AG04449 (cell line): Measurements from ENCODE around the gene IL12RB1.
"Not testable (repeated sequence)": the region's sequence is repeated elsewhere in the genome, so short reads cannot be mapped to it uniquely, and the experiment has no call there.

ENCODE experiments used
- CTCF ChIA-PET: fragments of 350-600 bp; formaldehyde crosslinking; extraction: SDS; loops from one replicate; lab custom pipeline; 2021; ENCODE audit warnings: antibody characterized with exemption; lab: Yijun Ruan, JAX
- POLR2A ChIA-PET: fragments of 400-600, 350-600 bp; formaldehyde crosslinking; extraction: SDS; loops from one replicate; lab custom pipeline; 2020; ENCODE audit warnings: antibody characterized with exemption, inconsistent platforms; lab: Yijun Ruan, JAX
- DNase-seq: peaks from one replicate; pipeline ENCODE4 v3.0.0-alpha.2; 2010; ENCODE audit warnings: low read depth, low spot score
- H3K4me3 ChIP-seq: 2 replicates; pipeline ENCODE4 v1.5.1; 2011; ENCODE audit warnings: low read depth, mild to moderate bottlenecking, control low read depth, low read length
- TF ChIP-seq, protein P1 (sequence below): IDR thresholded peaks from one replicate; pipeline ENCODE4 v1.5.1; 2011; ENCODE audit warnings: mild to moderate bottlenecking, moderate library complexity, low read length, control low read depth, inconsistent platforms; ENCODE audit not compliant: insufficient read depth; ENCODE audit errors: missing control alignments

Gene IL12RB1

DNA sequence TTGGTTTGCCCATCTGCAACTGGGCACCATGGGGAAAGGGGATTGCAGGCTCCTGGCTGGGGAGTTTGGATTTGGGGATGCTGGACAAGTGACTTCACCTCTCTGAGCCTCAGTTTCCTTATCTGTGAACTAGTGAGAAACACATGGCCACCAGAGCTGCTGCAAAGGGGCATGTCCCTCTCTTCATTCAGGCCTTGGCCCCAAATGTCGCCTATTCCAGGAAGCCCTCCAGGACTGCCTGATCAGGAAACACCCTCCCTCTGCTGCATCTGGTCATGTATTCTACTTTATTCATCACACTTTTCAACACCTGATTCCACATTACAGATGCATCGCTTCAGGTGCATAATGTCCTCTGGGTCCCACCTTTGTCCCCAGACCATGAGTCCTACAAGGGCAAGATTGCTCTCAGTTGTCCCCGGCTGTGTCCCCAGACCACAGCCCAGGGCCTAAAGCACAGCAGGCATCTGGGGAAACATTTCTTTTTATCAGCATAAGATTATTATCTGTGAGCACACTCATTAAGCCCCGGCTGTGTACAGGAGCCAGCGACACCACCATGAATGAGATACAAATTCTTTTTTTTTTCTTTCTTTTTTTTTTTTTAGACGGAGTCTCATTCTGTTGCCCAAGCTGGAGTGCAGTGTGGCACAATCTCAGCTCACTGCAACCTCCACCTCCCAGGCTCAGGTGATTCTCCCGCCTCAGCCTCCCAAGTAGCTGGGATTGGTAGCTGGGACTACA lies 41.3 kb downstream of the IL12RB1 start:
- POLR2A ChIA-PET: no interaction called here
- DNase-seq: no peak
- TF ChIP-seq, protein P1, sequence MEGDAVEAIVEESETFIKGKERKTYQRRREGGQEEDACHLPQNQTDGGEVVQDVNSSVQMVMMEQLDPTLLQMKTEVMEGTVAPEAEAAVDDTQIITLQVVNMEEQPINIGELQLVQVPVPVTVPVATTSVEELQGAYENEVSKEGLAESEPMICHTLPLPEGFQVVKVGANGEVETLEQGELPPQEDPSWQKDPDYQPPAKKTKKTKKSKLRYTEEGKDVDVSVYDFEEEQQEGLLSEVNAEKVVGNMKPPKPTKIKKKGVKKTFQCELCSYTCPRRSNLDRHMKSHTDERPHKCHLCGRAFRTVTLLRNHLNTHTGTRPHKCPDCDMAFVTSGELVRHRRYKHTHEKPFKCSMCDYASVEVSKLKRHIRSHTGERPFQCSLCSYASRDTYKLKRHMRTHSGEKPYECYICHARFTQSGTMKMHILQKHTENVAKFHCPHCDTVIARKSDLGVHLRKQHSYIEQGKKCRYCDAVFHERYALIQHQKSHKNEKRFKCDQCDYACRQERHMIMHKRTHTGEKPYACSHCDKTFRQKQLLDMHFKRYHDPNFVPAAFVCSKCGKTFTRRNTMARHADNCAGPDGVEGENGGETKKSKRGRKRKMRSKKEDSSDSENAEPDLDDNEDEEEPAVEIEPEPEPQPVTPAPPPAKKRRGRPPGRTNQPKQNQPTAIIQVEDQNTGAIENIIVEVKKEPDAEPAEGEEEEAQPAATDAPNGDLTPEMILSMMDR: no peak
- peak overlapping the region; percentile 49 for H3K4me3 ChIP-seq
- CTCF ChIA-PET: interaction anchor here (1.0 to 2.4 kb wide), 5 partner anchors 11 to 39 kb away, joined by 3 to 12 read pairs (median 7); partner anchors contain the start of gene ARRDC2

DNA sequence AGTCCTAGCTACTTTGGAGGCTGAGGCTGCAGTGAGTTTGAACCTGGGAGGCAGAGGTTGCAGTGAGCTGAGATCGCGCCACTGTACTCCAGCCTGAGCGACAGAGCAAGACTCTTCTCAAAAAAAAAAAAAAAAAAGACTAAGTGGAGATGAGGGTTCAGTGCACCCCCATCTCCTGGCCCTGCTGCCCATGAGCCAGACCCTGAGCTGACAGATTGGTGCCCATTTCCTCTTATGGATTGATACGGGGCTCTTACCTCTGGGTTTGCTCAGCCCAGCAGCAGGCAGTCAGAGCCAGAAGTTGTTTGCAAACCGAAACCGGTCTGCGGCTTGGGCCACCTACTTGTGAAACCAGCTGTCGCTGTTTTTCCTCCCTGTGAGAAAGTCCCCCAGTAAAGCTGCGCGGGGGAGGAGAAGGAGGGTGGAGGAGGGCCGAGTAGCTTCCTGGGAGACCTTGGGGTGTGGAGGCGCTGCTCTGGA lies 41.9 kb downstream of the IL12RB1 start:
- CTCF ChIA-PET: interaction anchor here (1.0 to 2.4 kb wide), 5 partner anchors 12 to 39 kb away, joined by 3 to 12 read pairs (median 7); partner anchors contain the start of gene ARRDC2
- TF ChIP-seq, protein P1: no peak
- POLR2A ChIA-PET: no interaction called here
- DNase-seq: no peak
- H3K4me3 ChIP-seq: peak overlapping the region; percentile 49

DNA sequence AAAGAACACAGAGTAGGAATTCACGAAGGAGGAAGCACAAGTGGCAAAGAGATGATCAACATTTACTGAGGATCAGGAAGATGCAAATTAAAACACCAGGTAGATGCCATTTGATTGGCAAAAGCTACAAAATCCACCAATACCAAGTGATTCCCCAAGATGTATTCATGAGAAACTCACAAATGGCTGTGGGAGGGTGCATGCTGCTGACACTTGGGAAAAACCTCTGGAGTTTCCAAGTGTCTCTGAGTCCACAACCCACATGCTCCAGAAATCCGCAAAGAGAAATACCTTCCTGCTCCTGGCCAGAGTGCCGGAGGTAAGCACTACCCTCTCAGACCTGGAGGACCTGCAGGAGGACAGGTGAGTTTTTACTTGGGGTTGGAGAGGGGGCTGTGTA lies 43.1 kb downstream of the IL12RB1 start:
- POLR2A ChIA-PET: no interaction called here
- H3K4me3 ChIP-seq: no peak overlapping the region
- DNase-seq: no peak
- CTCF ChIA-PET: interaction anchor here (1.7 kb wide), 1 partner anchor 37 kb away, joined by 4 read pairs; no protein-coding TSS in a partner anchor
- TF ChIP-seq, protein P1: no peak

DNA sequence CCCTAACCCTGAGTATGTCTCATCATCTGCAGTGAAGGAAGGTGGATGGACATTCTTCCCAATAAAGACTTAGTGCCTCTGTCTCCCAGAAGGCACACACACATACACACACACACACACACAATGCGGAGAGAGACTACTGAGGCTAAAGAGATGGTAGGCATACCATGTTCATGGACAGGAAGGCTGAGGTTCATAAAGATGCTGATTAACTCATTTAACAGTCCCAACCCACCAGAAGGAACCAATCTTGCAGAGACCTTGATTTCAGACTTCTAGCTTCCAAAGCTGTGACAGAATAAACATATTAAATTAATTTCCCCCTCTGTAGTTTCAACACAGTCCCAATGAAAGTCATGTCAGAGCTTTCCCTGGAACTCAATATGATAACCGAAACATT lies 45.7 kb downstream of the IL12RB1 start:
- TF ChIP-seq, protein P1: no peak
- no peak for DNase-seq
- CTCF ChIA-PET: interaction anchor here (0.9 to 2.3 kb wide), 3 partner anchors 16 to 118 kb away, joined by 3 to 9 read pairs (median 3); no protein-coding TSS in a partner anchor
- POLR2A ChIA-PET: no interaction called here
- H3K4me3 ChIP-seq: no peak overlapping the region

DNA sequence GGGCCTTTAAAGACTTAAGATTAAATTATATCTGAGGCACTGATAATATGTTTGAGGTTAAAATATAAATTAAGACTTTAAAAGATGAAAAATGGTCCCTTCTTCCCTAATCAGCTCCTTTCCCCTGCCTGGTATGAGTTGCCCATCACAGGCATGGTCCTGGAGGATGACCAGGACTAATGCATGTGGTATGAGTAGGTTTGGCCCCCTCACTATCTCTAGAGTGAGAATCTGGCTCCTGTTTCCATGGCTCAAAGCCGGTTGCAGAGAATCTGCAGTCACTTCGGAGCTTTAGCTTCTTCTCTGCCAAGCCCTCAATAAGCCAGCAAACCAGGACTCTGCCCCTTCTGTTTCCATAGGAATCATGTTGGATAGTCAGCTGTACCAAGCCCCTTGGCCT lies 54.6 kb downstream of the IL12RB1 start:
- H3K4me3 ChIP-seq, CTCF ChIA-PET, DNase-seq, POLR2A ChIA-PET: not testable (repeated sequence)

DNA sequence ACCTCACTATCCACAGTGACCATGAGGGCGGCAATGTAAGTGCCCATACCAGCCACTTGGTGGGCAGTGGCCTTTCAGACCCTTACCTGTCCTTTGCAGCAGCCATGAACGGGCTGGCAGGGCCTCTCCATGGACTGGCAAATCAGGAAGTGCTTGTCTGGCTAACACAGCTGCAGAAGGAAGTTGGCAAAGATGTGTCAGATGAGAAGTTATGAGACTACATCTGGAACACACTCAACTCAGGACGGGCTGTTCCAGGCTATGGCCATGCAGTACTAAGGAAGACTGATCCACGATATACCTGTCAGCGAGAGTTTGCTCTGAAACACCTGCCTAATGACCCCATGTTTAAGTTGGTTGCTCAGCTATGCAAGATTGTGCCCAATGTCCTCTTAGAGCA lies 55.3 kb downstream of the IL12RB1 start:
- H3K4me3 ChIP-seq, POLR2A ChIA-PET, DNase-seq, CTCF ChIA-PET: not testable (repeated sequence)

DNA sequence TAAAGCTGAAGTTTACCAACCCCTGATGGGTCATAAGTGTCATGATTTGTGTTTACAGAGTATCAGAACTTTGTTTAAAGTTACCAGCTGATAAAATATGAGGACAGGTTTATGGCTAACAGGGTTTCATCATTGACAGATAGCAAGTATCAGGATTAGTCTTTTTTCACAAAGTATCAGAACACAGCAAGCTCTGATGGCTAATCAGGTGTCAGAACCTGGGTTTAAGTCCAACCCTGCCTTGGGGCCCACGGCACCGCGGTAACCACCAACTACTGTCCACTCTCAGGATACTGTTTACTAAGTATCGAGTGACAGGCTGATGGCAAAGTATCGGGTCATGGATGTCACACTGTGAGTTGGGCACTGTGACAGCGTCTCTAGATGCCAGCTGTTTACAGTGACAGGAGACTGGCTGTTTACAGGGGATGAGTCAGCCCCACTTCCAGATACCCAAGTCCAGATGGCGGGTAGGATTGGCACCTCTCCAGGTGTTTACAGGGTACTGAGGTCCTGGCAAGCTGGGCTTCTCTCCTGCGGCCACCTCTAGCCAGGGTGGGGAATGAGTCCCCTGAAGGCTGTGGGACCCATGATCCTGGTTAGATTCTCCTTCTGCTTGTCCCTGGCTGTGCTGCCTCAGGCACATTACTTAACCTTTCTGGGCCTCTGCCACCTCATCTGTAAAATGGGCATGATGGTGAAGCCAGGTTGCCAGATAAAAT lies 57.0 kb downstream of the IL12RB1 start:
- POLR2A ChIA-PET: no interaction called here
- no peak for DNase-seq
- no peak overlapping the region for H3K4me3 ChIP-seq
- CTCF ChIA-PET: interaction anchor here (1.3 to 3.8 kb wide), 4 partner anchors 15 to 31 kb away, joined by 3 to 18 read pairs (median 5); no protein-coding TSS in a partner anchor
- TF ChIP-seq, protein P1: no peak
